ENCODE results near the gene ZMYND8. TPM values are rescaled to one million over a fixed set of nuclear protein-coding genes. Genes with fewer than 3 reads are reported as not detected.

ZMYND8 gene
- polyA plus RNA-seq, 1 donor from 2014 or later: 16.8 TPM

DNA sequence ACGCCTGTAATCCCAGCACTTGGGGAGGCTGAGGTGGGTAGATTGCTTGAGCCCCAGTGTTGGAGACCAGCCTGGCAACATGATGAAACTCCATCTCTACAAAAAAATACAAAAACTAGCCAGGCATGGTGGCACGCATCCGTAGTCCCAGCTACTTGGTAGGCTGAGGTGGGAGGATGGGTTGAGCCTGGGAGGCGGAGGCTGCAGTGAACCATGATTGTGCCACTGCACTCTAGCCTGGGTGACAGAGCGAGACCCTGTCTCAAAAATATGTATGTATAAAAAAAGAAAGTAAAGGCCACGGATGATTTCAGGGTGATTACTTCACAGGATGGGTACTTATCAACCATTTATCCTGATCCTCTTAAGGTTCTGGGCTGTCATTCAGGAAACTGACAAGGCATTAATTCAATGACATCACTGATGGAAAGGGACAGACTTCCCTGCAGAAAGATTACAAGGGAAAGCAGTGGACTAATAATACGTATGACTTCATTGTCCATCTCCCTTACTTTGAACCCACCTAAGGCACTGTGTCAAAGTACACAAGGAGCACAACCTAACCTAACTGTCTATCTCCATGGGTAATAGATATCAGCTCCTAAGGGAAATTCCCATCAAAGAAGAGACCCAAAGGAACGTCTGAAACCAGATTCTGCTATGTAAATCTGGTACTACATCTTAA, 61.2 kb downstream of the ZMYND8 start:
- TF ChIP-seq TAF1 (IDR thresholded peaks at IDR 0.05; ENCODE audit: low read depth): no peak
- TF ChIP-seq EP300 (conservative IDR thresholded peaks at IDR 0.05; ENCODE audit: poor library complexity, severe bottlenecking): peak; percentile 39

DNA sequence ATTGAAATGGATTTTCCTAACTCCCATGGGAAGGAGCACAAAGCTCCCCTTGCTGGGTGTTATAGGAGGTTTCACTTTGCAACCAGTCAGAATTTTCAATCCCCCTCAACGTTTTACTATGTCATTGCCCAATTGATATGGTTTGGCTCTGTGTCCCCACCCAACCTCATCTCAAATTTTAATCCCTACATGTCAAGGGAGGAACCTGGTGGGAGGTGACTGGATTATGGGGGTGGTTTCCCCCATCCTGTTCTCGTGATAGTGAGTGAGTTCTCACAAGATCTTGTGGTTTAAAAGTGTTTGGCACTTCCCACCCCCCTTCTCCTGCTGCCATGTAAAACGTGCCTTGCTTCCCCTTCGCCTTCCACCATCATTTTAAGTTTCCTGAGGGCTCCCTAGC, 62.9 kb downstream of the ZMYND8 start:
- Histone ChIP-seq H3K4me3 (ENCODE audit: low read length) (no peak overlapping the region), H3K9me2 (ENCODE audit: insufficient read depth, low read length) (no peaks in the 10 kb centered on the region), H3K9me3 (ENCODE audit: low read length) (no peaks in the 10 kb centered on the region), H3K4me2 (ENCODE audit: low read length) (no peak overlapping the region), H4K20me1 (ENCODE audit: insufficient read depth) (no peaks in the 10 kb centered on the region), H3K79me2 (replicated peaks; ENCODE audit: insufficient read depth, low read length) (no peaks in the 10 kb centered on the region), H3F3A (ENCODE audit: insufficient read depth, low read length, poor library complexity, severe bottlenecking) (no peaks in the 10 kb centered on the region), H3K27ac (ENCODE audit: low read length) (no peak overlapping the region), H3K27me3 (ENCODE audit: insufficient read depth, low read depth, low read length) (no peaks in the 10 kb centered on the region), H2AFZ (ENCODE audit: low read depth, low read length) (no peak overlapping the region), H3K36me3 (ENCODE audit: insufficient read depth, low read length) (peaks cover 5% of the 10 kb centered on the region), H3K9ac (ENCODE audit: low read length) (no peak overlapping the region)
- TF ChIP-seq POLR2AphosphoS5 (IDR thresholded peaks at IDR 0.05) (no peak), MXI1 (conservative IDR thresholded peaks at IDR 0.05; ENCODE audit: poor library complexity, severe bottlenecking) (no peak), EP300 (conservative IDR thresholded peaks at IDR 0.05; ENCODE audit: poor library complexity, severe bottlenecking) (no peak), RAD21 (conservative IDR thresholded peaks at IDR 0.05) (no peak), EZH2 (IDR thresholded peaks at IDR 0.05; ENCODE audit: borderline replicate concordance, insufficient read depth, low read length, poor library complexity, severe bottlenecking) (no peak), SMC3 (conservative IDR thresholded peaks at IDR 0.05; ENCODE audit: poor library complexity) (no peak), TAF1 (IDR thresholded peaks at IDR 0.05; ENCODE audit: low read depth) (no peak)
- TF ChIP-seq, protein P1, sequence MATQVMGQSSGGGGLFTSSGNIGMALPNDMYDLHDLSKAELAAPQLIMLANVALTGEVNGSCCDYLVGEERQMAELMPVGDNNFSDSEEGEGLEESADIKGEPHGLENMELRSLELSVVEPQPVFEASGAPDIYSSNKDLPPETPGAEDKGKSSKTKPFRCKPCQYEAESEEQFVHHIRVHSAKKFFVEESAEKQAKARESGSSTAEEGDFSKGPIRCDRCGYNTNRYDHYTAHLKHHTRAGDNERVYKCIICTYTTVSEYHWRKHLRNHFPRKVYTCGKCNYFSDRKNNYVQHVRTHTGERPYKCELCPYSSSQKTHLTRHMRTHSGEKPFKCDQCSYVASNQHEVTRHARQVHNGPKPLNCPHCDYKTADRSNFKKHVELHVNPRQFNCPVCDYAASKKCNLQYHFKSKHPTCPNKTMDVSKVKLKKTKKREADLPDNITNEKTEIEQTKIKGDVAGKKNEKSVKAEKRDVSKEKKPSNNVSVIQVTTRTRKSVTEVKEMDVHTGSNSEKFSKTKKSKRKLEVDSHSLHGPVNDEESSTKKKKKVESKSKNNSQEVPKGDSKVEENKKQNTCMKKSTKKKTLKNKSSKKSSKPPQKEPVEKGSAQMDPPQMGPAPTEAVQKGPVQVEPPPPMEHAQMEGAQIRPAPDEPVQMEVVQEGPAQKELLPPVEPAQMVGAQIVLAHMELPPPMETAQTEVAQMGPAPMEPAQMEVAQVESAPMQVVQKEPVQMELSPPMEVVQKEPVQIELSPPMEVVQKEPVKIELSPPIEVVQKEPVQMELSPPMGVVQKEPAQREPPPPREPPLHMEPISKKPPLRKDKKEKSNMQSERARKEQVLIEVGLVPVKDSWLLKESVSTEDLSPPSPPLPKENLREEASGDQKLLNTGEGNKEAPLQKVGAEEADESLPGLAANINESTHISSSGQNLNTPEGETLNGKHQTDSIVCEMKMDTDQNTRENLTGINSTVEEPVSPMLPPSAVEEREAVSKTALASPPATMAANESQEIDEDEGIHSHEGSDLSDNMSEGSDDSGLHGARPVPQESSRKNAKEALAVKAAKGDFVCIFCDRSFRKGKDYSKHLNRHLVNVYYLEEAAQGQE (IDR thresholded peaks at IDR 0.05; ENCODE audit: borderline replicate concordance): no peak
- TF ChIP-seq, protein P2, sequence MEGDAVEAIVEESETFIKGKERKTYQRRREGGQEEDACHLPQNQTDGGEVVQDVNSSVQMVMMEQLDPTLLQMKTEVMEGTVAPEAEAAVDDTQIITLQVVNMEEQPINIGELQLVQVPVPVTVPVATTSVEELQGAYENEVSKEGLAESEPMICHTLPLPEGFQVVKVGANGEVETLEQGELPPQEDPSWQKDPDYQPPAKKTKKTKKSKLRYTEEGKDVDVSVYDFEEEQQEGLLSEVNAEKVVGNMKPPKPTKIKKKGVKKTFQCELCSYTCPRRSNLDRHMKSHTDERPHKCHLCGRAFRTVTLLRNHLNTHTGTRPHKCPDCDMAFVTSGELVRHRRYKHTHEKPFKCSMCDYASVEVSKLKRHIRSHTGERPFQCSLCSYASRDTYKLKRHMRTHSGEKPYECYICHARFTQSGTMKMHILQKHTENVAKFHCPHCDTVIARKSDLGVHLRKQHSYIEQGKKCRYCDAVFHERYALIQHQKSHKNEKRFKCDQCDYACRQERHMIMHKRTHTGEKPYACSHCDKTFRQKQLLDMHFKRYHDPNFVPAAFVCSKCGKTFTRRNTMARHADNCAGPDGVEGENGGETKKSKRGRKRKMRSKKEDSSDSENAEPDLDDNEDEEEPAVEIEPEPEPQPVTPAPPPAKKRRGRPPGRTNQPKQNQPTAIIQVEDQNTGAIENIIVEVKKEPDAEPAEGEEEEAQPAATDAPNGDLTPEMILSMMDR (IDR thresholded peaks at IDR 0.05; ENCODE audit: poor library complexity, severe bottlenecking): no peak

More for the DNA sequence above, 61.2 kb downstream of the ZMYND8 start:
- Histone ChIP-seq H3K79me2 (replicated peaks; ENCODE audit: insufficient read depth, low read length) (no peaks in the 10 kb centered on the region), H3K9ac (ENCODE audit: low read length) (no peak overlapping the region), H3K4me2 (ENCODE audit: low read length) (no peak overlapping the region), H4K20me1 (ENCODE audit: insufficient read depth) (no peaks in the 10 kb centered on the region), H3K36me3 (ENCODE audit: insufficient read depth, low read length) (peaks cover 5% of the 10 kb centered on the region), H3K27me3 (ENCODE audit: insufficient read depth, low read depth, low read length) (no peaks in the 10 kb centered on the region), H3K27ac (ENCODE audit: low read length) (peak overlapping the region; percentile 61), H3K9me2 (ENCODE audit: insufficient read depth, low read length) (no peaks in the 10 kb centered on the region), H3F3A (ENCODE audit: insufficient read depth, low read length, poor library complexity, severe bottlenecking) (no peaks in the 10 kb centered on the region), H3K4me3 (ENCODE audit: low read length) (no peak overlapping the region), H2AFZ (ENCODE audit: low read depth, low read length) (no peak overlapping the region), H3K9me3 (ENCODE audit: low read length) (no peaks in the 10 kb centered on the region)
